Measurements from ENCODE around the gene KCNQ5.
A peak's percentile ranks its signal among the peaks of the same experiment; 100 is the strongest.

KCNQ5 gene

GRCh38 chr6:72769459-72770125, 147.7 kb downstream of the KCNQ5 start:
- no peak overlapping the region for H2AFZ ChIP-seq (ENCODE audit: low read depth, low read length, severe bottlenecking)
- no peaks in the 10 kb centered on the region for H3K27me3 ChIP-seq (ENCODE audit: low read length)
- H3K9ac ChIP-seq (ENCODE audit: low read length): no peak overlapping the region
- H3K36me3 ChIP-seq (ENCODE audit: low read length): no peaks in the 10 kb centered on the region
- no peak overlapping the region for H3K4me3 ChIP-seq (ENCODE audit: insufficient read depth, low read length, poor library complexity, severe bottlenecking)
- H4K20me1 ChIP-seq (ENCODE audit: low read depth, low read length): no peaks in the 10 kb centered on the region
- H3K79me2 ChIP-seq (ENCODE audit: insufficient read depth, low read length): peaks cover 72% of the 10 kb centered on the region
- 0 out of 2 replicates have a peak, but pooled peaks cover 6% of the 10 kb centered on the region for H3F3A ChIP-seq (ENCODE audit: insufficient read depth)
- H3K9me2 ChIP-seq (replicated peaks; ENCODE audit: insufficient read depth, low read length): no peaks in the 10 kb centered on the region
- peak overlapping the region; percentile 14 for H3K4me2 ChIP-seq (ENCODE audit: low read depth, low read length, poor library complexity, severe bottlenecking)
- TF ChIP-seq CTCF (IDR thresholded peaks at IDR 0.05; ENCODE audit: insufficient read depth, low read length, poor library complexity, severe bottlenecking): no peak
- TF ChIP-seq EZH2phosphoT487 (conservative IDR thresholded peaks at IDR 0.05; ENCODE audit: low read length): no peak
- H3K27ac ChIP-seq (ENCODE audit: low read depth, low read length): peak overlapping the region; percentile 15; the same call in 1 of the 2 replicates
- H3K9me3 ChIP-seq (ENCODE audit: insufficient read depth, low read length): no peaks in the 10 kb centered on the region

GRCh38 chr6:72770959-72771358, 149.1 kb downstream of the KCNQ5 start:
- Histone ChIP-seq H3K4me2 (ENCODE audit: low read depth, low read length, poor library complexity, severe bottlenecking) (no peak overlapping the region), H4K20me1 (ENCODE audit: low read depth, low read length) (no peaks in the 10 kb centered on the region), H3K36me3 (ENCODE audit: low read length) (no peaks in the 10 kb centered on the region), H3K27me3 (ENCODE audit: low read length) (no peaks in the 10 kb centered on the region), H2AFZ (ENCODE audit: low read depth, low read length, severe bottlenecking) (no peak overlapping the region), H3K9me3 (ENCODE audit: insufficient read depth, low read length) (no peaks in the 10 kb centered on the region), H3F3A (ENCODE audit: insufficient read depth) (0 out of 2 replicates have a peak, but pooled peaks cover 6% of the 10 kb centered on the region), H3K27ac (ENCODE audit: low read depth, low read length) (no peak overlapping the region), H3K9me2 (replicated peaks; ENCODE audit: insufficient read depth, low read length) (no peaks in the 10 kb centered on the region), H3K9ac (ENCODE audit: low read length) (no peak overlapping the region), H3K4me3 (ENCODE audit: insufficient read depth, low read length, poor library complexity, severe bottlenecking) (no peak overlapping the region), H3K79me2 (ENCODE audit: insufficient read depth, low read length) (peaks cover 71% of the 10 kb centered on the region)
- no peak for TF ChIP-seq EZH2phosphoT487 (conservative IDR thresholded peaks at IDR 0.05; ENCODE audit: low read length)
- no peak for TF ChIP-seq CTCF (IDR thresholded peaks at IDR 0.05; ENCODE audit: insufficient read depth, low read length, poor library complexity, severe bottlenecking)

- Histone ChIP-seq H3K27ac (ENCODE audit: low read depth, low read length) (no peak overlapping the region), H3K27me3 (ENCODE audit: low read length) (no peaks in the 10 kb centered on the region), H3K9me2 (replicated peaks; ENCODE audit: insufficient read depth, low read length) (no peaks in the 10 kb centered on the region), H3K4me3 (ENCODE audit: insufficient read depth, low read length, poor library complexity, severe bottlenecking) (no peak overlapping the region), H2AFZ (ENCODE audit: low read depth, low read length, severe bottlenecking) (no peak overlapping the region), H3K36me3 (ENCODE audit: low read length) (no peaks in the 10 kb centered on the region), H3K79me2 (ENCODE audit: insufficient read depth, low read length) (peaks cover 48% of the 10 kb centered on the region), H3K4me2 (ENCODE audit: low read depth, low read length, poor library complexity, severe bottlenecking) (no peak overlapping the region), H3K9ac (ENCODE audit: low read length) (no peak overlapping the region), H3K9me3 (ENCODE audit: insufficient read depth, low read length) (no peaks in the 10 kb centered on the region), H4K20me1 (ENCODE audit: low read depth, low read length) (no peaks in the 10 kb centered on the region), H3F3A (ENCODE audit: insufficient read depth) (no peaks in the 10 kb centered on the region)
- TF ChIP-seq EZH2phosphoT487 (conservative IDR thresholded peaks at IDR 0.05; ENCODE audit: low read length): no peak
- no peak for TF ChIP-seq CTCF (IDR thresholded peaks at IDR 0.05; ENCODE audit: insufficient read depth, low read length, poor library complexity, severe bottlenecking)
Observed at GRCh38 chr6:72776456-72776855, 154.6 kb downstream of the KCNQ5 start.

Measured in SU-DHL-6 (cell line).